Karpas-422 (cell line): ENCODE measurements around the gene EFNA5. TPM values are rescaled to one million over a fixed set of nuclear protein-coding genes. Genes with fewer than 3 reads are reported as not detected.

Experiments
- DNase-seq: peaks from one replicate; pipeline ENCODE4 v3.0.0-alpha.2; 2015
- H2AFZ ChIP-seq: fragments of 200-600 bp; sonication (generic); 2 replicates; pipeline ENCODE4 v1.6.1; 2014; ENCODE audit warnings: antibody characterized with exemption, low read length, mixed read lengths
- H3K27ac ChIP-seq: fragments of 200-600 bp; sonication (generic); 2 replicates; pipeline ENCODE4 v1.5.1; 2014; ENCODE audit warnings: mild to moderate bottlenecking, low read length, moderate library complexity
- H3K27me3 ChIP-seq: fragments of 200-600 bp; sonication (generic); 2 replicates; pipeline ENCODE4 v1.6.1; 2014; ENCODE audit warnings: low read length, mixed read lengths
- H3K36me3 ChIP-seq: fragments of 200-600 bp; sonication (generic); 2 replicates; pipeline ENCODE4 v1.6.1; 2014; ENCODE audit warnings: low read length, mixed read lengths; ENCODE audit not compliant: insufficient read depth
- H3K4me1 ChIP-seq: fragments of 200-600 bp; sonication (generic); 2 replicates; pipeline ENCODE4 v1.6.1; 2014; ENCODE audit warnings: mild to moderate bottlenecking, low read length, mixed read lengths
- H3K4me2 ChIP-seq: fragments of 200-600 bp; sonication (generic); 2 replicates; pipeline ENCODE4 v1.6.1; 2014; ENCODE audit warnings: low read length, low read depth, mild to moderate bottlenecking; ENCODE audit not compliant: poor library complexity, severe bottlenecking
- H3K4me3 ChIP-seq: fragments of 200-600 bp; sonication (generic); 2 replicates; pipeline ENCODE4 v1.5.1; 2014; ENCODE audit warnings: mild to moderate bottlenecking, antibody characterized with exemption, low read length, mixed read lengths
- H3K79me2 ChIP-seq: fragments of 200-600 bp; sonication (generic); 2 replicates; pipeline ENCODE4 v1.6.1; 2014; ENCODE audit warnings: mild to moderate bottlenecking, low read length, mixed read lengths
- H3K9ac ChIP-seq: fragments of 200-600 bp; sonication (generic); 2 replicates; pipeline ENCODE4 v1.6.0; 2014; ENCODE audit warnings: low read length
- H3K9me2 ChIP-seq: fragments of 200-600 bp; sonication (generic), shearing (Covaris generic); replicated peaks from 2 replicates; pipeline ENCODE4 v1.6.0; 2014; ENCODE audit warnings: mild to moderate bottlenecking, low read length, moderate library complexity; ENCODE audit not compliant: insufficient read depth
- H3K9me3 ChIP-seq: fragments of 300-700, 200-600 bp; sonication (generic); 2 replicates; pipeline ENCODE4 v1.6.1; 2014; ENCODE audit warnings: low read length, mixed read lengths
- H4K20me1 ChIP-seq: fragments of 200-600 bp; sonication (generic); 2 replicates; pipeline ENCODE4 v1.6.1; 2014; ENCODE audit warnings: mild to moderate bottlenecking, antibody characterized with exemption, low read length, low read depth; ENCODE audit not compliant: insufficient read depth
- total RNA-seq: library from RNA; depleted of rRNA; stranded (reverse); fragments of >200 nt; shearing (Covaris generic); gene quantifications from 2 replicates; pipeline ENCODE4 v1.2.3, GENCODE V29; 2014; ENCODE audit warnings: low replicate concordance

EFNA5 gene
- total RNA-seq, 1 experiment from 2014 or later: not detected

DNA sequence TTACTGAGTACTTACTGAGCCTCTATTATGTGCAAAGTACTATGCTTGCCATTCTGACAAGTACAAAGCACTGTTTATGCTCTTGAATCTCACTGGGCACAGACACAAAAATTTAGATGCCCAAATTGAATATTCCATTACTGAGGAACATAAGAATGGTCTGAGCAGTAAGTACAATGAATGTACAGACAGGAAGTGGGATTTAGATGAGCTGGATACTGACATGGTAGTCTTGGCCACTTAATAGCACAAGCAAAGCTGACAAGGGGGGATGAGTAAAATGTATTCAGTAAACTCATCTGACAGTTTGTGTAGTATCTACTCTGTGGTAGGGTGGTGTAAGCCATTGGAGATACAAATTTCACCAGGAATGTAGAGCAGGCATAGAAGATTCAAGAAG is 132.4 kb downstream of the EFNA5 start:
- Histone ChIP-seq H2AFZ (no peak overlapping the region), H3K9me2 (no peaks in the 10 kb centered on the region), H3K27me3 (no peaks in the 10 kb centered on the region), H3K4me3 (no peak overlapping the region), H3K4me2 (no peak overlapping the region), H3K36me3 (no peaks in the 10 kb centered on the region), H3K4me1 (no peaks in the 10 kb centered on the region), H3K9me3 (no peaks in the 10 kb centered on the region), H3K79me2 (no peaks in the 10 kb centered on the region), H4K20me1 (no peaks in the 10 kb centered on the region), H3K27ac (no peak overlapping the region), H3K9ac (no peak overlapping the region)
- no peak for DNase-seq

- Histone ChIP-seq H3K9me2 (no peaks in the 10 kb centered on the region), H3K9me3 (no peaks in the 10 kb centered on the region), H3K79me2 (no peaks in the 10 kb centered on the region), H4K20me1 (no peaks in the 10 kb centered on the region), H3K27me3 (no peaks in the 10 kb centered on the region), H3K4me2 (no peak overlapping the region), H3K4me1 (no peaks in the 10 kb centered on the region), H3K36me3 (no peaks in the 10 kb centered on the region), H2AFZ (no peak overlapping the region), H3K4me3 (no peak overlapping the region), H3K27ac (no peak overlapping the region), H3K9ac (no peak overlapping the region)
- DNase-seq: no peak
Observed at GRCh38 chr5:107535849-107536248, 134.9 kb downstream of the EFNA5 start.

DNA sequence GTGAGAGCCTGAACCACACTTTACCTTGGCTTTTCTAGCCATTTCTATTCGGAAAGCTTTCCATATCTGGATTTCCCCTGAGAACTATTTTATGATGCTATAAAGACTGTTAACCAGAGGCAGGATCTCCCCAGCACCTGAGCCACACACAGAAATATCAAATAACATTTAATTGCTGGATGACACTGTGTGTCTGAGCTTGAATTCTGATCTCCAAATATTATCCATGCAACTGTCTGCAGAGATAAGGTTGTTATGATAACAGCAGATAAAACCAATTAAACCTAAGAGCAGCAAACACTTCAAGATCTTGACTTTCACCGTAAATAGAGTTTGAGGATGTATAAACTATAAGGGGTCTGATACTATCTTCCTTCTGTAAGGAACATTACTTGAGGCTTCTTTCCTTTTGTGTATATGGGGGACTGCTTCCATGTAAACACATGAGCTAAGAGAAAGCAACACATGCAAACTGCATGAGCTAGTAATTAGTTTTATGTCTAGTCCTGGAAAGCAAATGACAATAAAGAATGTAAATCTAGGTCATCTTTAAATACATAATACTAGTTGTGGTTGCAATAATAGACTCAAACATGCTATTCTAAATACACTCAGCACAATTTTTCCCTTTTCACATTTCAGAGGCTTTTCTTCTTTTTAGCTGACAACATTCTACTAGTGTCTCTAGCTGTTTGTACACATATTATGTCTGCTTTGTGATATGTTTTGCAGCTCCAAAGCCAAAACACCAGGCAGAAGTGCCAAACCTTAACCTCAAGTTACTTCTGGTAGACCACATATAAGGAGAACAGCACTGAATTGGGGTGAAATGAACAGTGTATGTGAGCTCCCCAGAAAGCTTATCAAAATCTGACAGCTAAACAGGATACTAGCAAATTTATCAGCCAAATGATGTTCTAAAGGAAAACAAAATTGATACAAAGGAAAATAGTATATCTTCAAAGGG is 136.5 kb downstream of the EFNA5 start:
- H3K79me2 ChIP-seq: no peaks in the 10 kb centered on the region
- no peak for DNase-seq
- no peak overlapping the region for H2AFZ ChIP-seq
- H3K4me1 ChIP-seq: no peaks in the 10 kb centered on the region
- no peak overlapping the region for H3K27ac ChIP-seq
- H3K9me2 ChIP-seq: no peaks in the 10 kb centered on the region
- H3K36me3 ChIP-seq: no peaks in the 10 kb centered on the region
- no peak overlapping the region for H3K9ac ChIP-seq
- H3K4me2 ChIP-seq: no peak overlapping the region
- H4K20me1 ChIP-seq: no peaks in the 10 kb centered on the region
- no peaks in the 10 kb centered on the region for H3K9me3 ChIP-seq
- no peak overlapping the region for H3K4me3 ChIP-seq
- no peaks in the 10 kb centered on the region for H3K27me3 ChIP-seq

- H3K27me3 ChIP-seq: no peaks in the 10 kb centered on the region
- H3K4me1 ChIP-seq: no peaks in the 10 kb centered on the region
- no peak for DNase-seq
- H3K9me3 ChIP-seq: no peaks in the 10 kb centered on the region
- H4K20me1 ChIP-seq: no peaks in the 10 kb centered on the region
- no peak overlapping the region for H3K27ac ChIP-seq
- H3K9ac ChIP-seq: no peak overlapping the region
- H2AFZ ChIP-seq: no peak overlapping the region
- no peak overlapping the region for H3K4me2 ChIP-seq
- no peaks in the 10 kb centered on the region for H3K36me3 ChIP-seq
- no peak overlapping the region for H3K4me3 ChIP-seq
- no peaks in the 10 kb centered on the region for H3K9me2 ChIP-seq
- no peaks in the 10 kb centered on the region for H3K79me2 ChIP-seq
Observed at GRCh38 chr5:107532916-107533315, 137.8 kb downstream of the EFNA5 start.

GRCh38 chr5:107532169-107532878 is 138.4 kb downstream of the EFNA5 start:
- Histone ChIP-seq H3K27me3 (no peaks in the 10 kb centered on the region), H3K4me3 (no peak overlapping the region), H3K4me1 (no peaks in the 10 kb centered on the region), H3K36me3 (no peaks in the 10 kb centered on the region), H3K9me3 (no peaks in the 10 kb centered on the region), H3K4me2 (no peak overlapping the region), H4K20me1 (no peaks in the 10 kb centered on the region), H3K9me2 (no peaks in the 10 kb centered on the region), H3K9ac (no peak overlapping the region), H2AFZ (no peak overlapping the region), H3K27ac (no peak overlapping the region), H3K79me2 (no peaks in the 10 kb centered on the region)
- DNase-seq: no peak

GRCh38 chr5:107531308-107531707 is 139.4 kb downstream of the EFNA5 start:
- DNase-seq: no peak
- no peak overlapping the region for H2AFZ ChIP-seq
- no peaks in the 10 kb centered on the region for H3K79me2 ChIP-seq
- H3K9ac ChIP-seq: no peak overlapping the region
- H3K36me3 ChIP-seq: no peaks in the 10 kb centered on the region
- no peaks in the 10 kb centered on the region for H4K20me1 ChIP-seq
- no peak overlapping the region for H3K4me2 ChIP-seq
- no peaks in the 10 kb centered on the region for H3K9me2 ChIP-seq
- no peaks in the 10 kb centered on the region for H3K27me3 ChIP-seq
- H3K4me3 ChIP-seq: no peak overlapping the region
- no peaks in the 10 kb centered on the region for H3K4me1 ChIP-seq
- no peak overlapping the region for H3K27ac ChIP-seq
- H3K9me3 ChIP-seq: no peaks in the 10 kb centered on the region

DNA sequence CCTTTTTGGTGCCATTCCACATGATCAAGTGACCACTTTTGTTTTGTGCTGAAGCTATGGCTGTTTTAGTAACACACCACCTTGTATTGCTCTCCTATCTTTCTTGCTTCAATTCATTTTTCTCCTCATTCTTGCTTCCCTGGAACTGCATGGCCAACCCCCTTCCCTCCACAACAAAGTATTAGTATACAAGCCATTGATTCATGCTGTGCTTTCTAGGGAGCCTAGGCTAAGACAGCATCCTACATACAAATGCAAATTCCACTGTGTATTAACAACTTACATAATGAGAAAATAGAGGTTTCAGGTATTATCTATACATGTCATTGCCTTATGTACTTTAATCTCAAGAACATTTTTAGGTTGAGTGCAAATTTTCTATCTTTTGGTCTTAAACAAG is 141.1 kb downstream of the EFNA5 start:
- no peaks in the 10 kb centered on the region for H3K36me3 ChIP-seq
- no peak overlapping the region for H3K4me2 ChIP-seq
- H3K4me1 ChIP-seq: no peaks in the 10 kb centered on the region
- H3K9me2 ChIP-seq: no peaks in the 10 kb centered on the region
- H2AFZ ChIP-seq: no peak overlapping the region
- no peak overlapping the region for H3K9ac ChIP-seq
- H3K79me2 ChIP-seq: no peaks in the 10 kb centered on the region
- H3K27ac ChIP-seq: no peak overlapping the region
- no peaks in the 10 kb centered on the region for H3K9me3 ChIP-seq
- no peak for DNase-seq
- no peaks in the 10 kb centered on the region for H4K20me1 ChIP-seq
- no peaks in the 10 kb centered on the region for H3K27me3 ChIP-seq
- H3K4me3 ChIP-seq: no peak overlapping the region

DNA sequence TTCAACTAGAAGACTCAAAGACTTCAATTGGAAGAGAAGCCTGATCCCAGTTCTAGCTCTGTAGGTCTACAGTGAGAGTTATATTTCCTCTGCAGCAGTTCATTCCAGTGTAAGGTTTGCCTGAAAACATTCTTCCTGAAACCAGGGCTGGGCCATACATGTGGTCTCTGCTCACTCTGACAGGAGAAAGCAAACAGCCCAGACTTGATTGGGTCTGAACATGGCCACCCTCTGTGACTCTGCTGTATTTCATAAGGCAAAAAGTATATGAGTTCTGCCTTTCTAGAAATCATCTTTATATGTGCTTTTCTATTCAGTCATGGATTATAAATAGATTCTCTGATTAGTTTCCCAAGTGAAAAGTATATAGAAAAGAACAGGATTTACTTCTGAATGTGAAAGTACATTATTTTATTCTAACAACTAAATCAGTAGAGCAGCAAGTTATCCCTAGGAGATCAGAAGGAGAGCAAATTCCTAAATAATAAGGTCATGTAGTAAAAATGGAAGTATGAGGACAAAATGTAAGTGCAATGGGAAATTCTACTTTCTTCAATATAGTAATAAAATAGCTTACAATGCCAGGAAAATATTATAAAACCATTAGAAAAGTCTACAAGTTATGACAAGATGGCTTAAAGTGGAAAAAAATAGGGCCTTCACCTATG is 144.3 kb downstream of the EFNA5 start:
- Histone ChIP-seq H3K36me3 (no peaks in the 10 kb centered on the region), H3K9ac (no peak overlapping the region), H3K4me3 (no peak overlapping the region), H3K9me2 (no peaks in the 10 kb centered on the region), H3K79me2 (no peaks in the 10 kb centered on the region), H3K4me2 (no peak overlapping the region), H4K20me1 (no peaks in the 10 kb centered on the region), H3K27me3 (no peaks in the 10 kb centered on the region), H3K9me3 (no peaks in the 10 kb centered on the region), H2AFZ (no peak overlapping the region), H3K27ac (no peak overlapping the region), H3K4me1 (no peaks in the 10 kb centered on the region)
- no peak for DNase-seq
